ENCODE data around the gene ARPC1A. TPM values are rescaled to one million over a fixed set of nuclear protein-coding genes. Genes with fewer than 3 reads are reported as not detected.

Gene ARPC1A
- total RNA-seq, 4 donors from 2014 or later, result 76.5 to 118 (median 103) TPM

DNA sequence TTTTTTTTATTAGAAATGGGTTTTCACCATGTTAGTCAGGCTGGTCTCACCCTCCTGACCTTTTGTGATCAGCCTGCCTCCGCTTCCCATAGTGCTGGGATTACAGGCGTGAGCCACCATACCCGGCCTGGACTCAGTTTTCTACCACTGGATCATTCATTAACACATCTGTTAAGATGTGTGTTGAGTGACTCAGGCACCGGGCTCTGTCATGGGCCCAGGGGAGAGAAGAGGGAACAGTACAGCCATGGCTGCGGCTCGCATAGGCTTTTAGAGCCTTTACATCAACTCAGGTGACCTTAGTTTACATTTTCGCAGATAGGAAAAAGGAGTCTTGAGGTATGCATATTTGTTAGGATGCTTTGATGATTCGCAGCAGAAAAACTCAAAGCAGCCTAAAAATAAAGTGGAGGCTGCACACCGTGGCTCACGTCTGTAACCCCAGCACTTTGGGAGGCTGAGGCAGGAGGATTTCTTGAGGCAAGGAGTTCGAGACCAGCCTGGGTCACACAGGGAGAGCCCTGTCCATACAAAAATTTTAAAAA lies 45.8 kb downstream of the ARPC1A start:
- no peak overlapping the region for H3K27ac ChIP-seq
- H3K4me3 ChIP-seq, result no peak overlapping the region
- TF ChIP-seq POLR2A (IDR thresholded peaks at IDR 0.05), result no peak
- TF ChIP-seq, protein P1, sequence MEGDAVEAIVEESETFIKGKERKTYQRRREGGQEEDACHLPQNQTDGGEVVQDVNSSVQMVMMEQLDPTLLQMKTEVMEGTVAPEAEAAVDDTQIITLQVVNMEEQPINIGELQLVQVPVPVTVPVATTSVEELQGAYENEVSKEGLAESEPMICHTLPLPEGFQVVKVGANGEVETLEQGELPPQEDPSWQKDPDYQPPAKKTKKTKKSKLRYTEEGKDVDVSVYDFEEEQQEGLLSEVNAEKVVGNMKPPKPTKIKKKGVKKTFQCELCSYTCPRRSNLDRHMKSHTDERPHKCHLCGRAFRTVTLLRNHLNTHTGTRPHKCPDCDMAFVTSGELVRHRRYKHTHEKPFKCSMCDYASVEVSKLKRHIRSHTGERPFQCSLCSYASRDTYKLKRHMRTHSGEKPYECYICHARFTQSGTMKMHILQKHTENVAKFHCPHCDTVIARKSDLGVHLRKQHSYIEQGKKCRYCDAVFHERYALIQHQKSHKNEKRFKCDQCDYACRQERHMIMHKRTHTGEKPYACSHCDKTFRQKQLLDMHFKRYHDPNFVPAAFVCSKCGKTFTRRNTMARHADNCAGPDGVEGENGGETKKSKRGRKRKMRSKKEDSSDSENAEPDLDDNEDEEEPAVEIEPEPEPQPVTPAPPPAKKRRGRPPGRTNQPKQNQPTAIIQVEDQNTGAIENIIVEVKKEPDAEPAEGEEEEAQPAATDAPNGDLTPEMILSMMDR (IDR thresholded peaks at IDR 0.05), result no peak
- no peaks in the 10 kb centered on the region for H3K9me3 ChIP-seq
- DNase-seq, result no peak
- intact Hi-C loops (cut with DNase I; ENCODE audit: low total_unique reads), result no loop called here
- no peaks in the 10 kb centered on the region for H3K27me3 ChIP-seq
- no peaks in the 10 kb centered on the region for H3K36me3 ChIP-seq
- H3K4me1 ChIP-seq, result no peaks in the 10 kb centered on the region

DNA sequence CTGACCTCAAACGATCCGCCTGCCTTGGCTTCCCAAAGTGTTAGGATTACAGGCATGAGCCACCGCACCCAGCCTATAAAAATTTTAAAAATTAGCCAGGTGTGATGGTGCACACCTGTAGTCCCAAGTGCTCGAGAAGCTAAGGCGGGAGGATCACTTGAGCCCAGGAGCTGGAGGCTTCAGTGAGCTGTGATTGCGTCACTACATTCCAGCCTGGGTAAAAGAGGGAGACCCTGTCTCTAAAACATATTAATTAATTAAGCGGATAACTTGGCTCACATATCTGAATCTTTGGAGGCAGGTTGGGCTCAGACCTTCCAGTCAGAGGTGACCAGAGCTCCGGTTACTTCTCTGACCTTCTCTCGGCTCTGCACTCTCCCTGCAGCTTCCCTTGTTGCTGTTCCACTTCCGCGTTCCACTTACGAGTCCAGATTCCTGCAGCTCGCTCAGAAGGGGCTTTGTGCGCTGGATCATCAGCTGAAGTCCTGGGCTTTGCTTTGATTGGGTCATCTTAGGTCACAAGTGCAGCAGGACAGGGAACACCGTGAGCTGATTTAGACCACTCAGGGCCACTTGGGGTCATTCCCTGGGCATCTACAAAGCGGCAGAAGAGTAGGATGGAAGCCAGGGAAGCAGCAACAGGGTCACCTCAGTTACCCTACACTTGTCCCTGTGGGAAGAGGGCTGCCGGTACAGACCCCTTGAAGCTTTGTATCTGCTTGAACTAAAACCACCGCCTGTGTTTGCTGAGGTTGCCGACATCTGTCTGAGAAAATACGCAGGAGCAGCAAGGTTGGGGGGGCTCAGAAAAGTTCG lies 46.8 kb downstream of the ARPC1A start:
- no peak for DNase-seq
- Histone ChIP-seq H3K27ac (peak overlapping the region; percentile 3 to 47), H3K4me1 (no peaks in the 10 kb centered on the region), H3K27me3 (no peaks in the 10 kb centered on the region), H3K36me3 (no peaks in the 10 kb centered on the region), H3K4me3 (no peak overlapping the region), H3K9me3 (no peaks in the 10 kb centered on the region)
- intact Hi-C loops (cut with DNase I; ENCODE audit: low total_unique reads), result no loop called here
- TF ChIP-seq POLR2A (IDR thresholded peaks at IDR 0.05), result no peak
- TF ChIP-seq, protein P1 (IDR thresholded peaks at IDR 0.05), result no peak

DNA sequence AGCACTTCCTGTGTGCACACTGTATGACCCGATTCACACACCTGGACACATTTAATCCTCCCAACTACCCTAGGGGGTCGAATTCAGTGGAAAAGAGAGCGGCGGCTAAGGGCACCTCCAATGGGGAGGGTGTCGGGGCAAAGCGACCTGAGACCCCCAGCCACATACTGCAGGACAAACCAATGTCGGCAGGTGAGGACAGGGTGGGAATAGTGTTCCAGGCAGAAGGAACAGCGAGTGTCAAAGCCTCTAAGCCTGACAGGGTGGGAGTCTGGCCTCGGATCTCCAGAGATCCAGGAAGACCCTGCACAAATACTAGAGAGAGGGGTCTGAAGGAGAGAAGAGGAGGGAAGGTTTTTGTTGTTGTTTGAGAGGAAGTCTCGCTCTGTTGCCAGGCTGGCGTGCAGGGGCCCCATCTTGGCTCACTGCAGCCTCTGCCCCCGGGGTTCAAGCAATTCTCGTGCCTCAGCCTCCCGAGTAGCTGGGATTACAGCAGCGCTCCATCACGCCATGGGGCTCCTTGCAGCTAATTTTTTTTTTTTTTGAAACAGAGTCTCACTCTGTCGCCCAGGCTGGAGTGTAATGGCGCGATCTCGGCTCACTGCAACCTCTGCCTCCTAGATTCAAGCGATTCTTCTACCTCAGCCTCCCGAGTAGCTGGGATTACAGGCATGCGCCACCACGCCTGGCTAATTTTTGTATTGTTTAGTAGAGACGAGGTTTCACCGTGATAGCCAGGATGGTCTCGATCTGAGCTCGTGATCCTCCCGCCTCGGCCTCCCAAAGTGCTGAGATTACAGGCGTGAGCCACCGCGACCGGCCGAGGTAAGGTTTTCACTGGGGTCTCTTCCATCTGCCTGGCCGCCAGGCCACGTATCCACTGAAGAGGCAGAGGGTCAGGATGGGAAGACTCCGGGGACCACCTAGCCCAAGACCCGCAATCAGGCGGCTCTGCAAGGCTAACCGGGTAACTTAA lies 47.7 kb downstream of the ARPC1A start:
- no peaks in the 10 kb centered on the region for H3K36me3 ChIP-seq
- peak overlapping the region; percentile 73 to 74 for H3K4me3 ChIP-seq
- TF ChIP-seq, protein P1 (IDR thresholded peaks at IDR 0.05), result no peak
- TF ChIP-seq POLR2A (IDR thresholded peaks at IDR 0.05), result no peak
- H3K9me3 ChIP-seq, result no peaks in the 10 kb centered on the region
- no peaks in the 10 kb centered on the region for H3K4me1 ChIP-seq
- H3K27me3 ChIP-seq, result no peaks in the 10 kb centered on the region
- no peak for DNase-seq
- intact Hi-C loops (cut with DNase I; ENCODE audit: low total_unique reads), result no loop called here
- peak overlapping the region; percentile 78 to 79 for H3K27ac ChIP-seq

DNA sequence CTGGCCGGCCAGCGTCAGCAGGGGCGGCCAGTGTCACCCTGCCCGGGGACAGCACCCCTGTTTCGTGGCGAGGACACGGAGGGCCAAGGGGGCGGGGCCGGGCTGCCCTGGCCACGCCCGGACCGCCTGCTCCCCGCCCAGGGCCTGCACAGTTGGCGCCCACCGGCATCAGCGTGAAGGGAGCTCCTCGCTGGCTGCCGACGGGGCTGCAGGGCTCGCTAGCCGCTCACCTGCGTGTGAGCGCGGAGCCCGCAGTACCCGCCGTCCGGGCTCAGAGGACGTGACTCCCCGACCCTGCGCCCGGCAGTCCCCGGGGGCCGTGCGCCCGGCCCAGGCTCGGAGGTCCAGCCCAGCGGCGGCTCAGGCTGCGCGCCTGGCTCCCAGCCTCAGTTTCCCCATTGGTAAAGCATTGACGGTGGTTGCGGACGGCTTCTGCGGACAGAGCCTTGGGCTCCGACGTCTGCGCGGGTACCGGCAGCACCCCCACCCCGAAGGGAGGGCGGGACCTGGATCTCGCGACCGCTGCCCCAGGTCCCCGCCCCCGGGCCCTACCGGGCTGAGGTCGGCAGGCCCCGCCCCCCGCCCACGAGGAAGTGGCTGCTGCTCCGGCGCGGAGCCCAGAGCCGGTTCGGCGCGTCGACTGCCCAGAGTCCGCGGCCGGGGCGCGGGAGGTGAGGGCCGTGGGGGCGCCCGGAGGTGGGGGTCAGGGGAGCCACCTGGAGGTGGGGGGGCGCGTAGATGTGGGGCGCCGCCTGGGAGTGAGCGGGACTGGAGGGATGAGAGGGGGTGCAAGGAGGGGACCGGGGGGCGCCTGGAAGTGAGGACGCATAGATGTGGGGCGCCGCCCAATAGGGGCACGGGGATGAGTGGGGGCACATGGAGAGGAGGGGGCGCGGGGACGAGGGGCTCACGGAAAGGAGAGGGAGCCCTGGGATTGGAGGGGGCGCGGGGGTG lies 48.7 kb downstream of the ARPC1A start, which contains the start of gene ARPC1B:
Gene ARPC1B (plus strand): TSS at position 620 of the 954 bp plus-strand sequence. CDS start 10,985 bp downstream, outside the sequence.
- H3K27ac ChIP-seq, result peak within 1 kb of the TSS; percentile 78 to 79
- peak within 1 kb of the TSS; percentile 73 to 74 for H3K4me3 ChIP-seq
- DNase-seq, result peak; percentile 69 to 75
- H3K4me1 ChIP-seq, result peaks cover 0 to 6% of the 10 kb centered on the region in 2 donors
- TF ChIP-seq, protein P1 (IDR thresholded peaks at IDR 0.05), result no peak
- TF ChIP-seq POLR2A (IDR thresholded peaks at IDR 0.05), result peak in 1 of 2 donors; percentile 38
- no peaks in the 10 kb centered on the region for H3K27me3 ChIP-seq
- H3K9me3 ChIP-seq, result no peaks in the 10 kb centered on the region
- no peaks in the 10 kb centered on the region for H3K36me3 ChIP-seq
- intact Hi-C loops (cut with DNase I; ENCODE audit: low total_unique reads), result no loop called here
